GM18519 (cell line): ENCODE results near the gene ATP2B3.

Experiments
- ATAC-seq: cut with Tn5 transposase; IDR thresholded peaks from one replicate; pipeline ENCODE4 v1.9.1; 2021; ENCODE audit warnings: mild to moderate bottlenecking, moderate library complexity; ENCODE audit not compliant: unreplicated experiment, low FRiP score

ATP2B3 gene

GRCh38 chrX:153609917-153610835 is 92.7 kb downstream of the ATP2B3 start:
- ATAC-seq: no peak

- no peak for ATAC-seq
These were observed 93.4 kb downstream of the ATP2B3 start for GRCh38 chrX:153610836-153611213.

GRCh38 chrX:153611298-153612095 is 94.1 kb downstream of the ATP2B3 start:
- ATAC-seq: no peak

- no peak for ATAC-seq
These were observed 95.0 kb downstream of the ATP2B3 start for GRCh38 chrX:153612413-153612812.

GRCh38 chrX:153614818-153615217 is 97.4 kb downstream of the ATP2B3 start:
- ATAC-seq: no peak

GRCh38 chrX:153620576-153620975 is 103.1 kb downstream of the ATP2B3 start:
- ATAC-seq: no peak

- no peak for ATAC-seq
These were observed 104.6 kb downstream of the ATP2B3 start for GRCh38 chrX:153621949-153622598.

- no peak for ATAC-seq
These were observed 105.3 kb downstream of the ATP2B3 start for GRCh38 chrX:153622661-153623309.

- ATAC-seq: no peak
These were observed 106.0 kb downstream of the ATP2B3 start for GRCh38 chrX:153623310-153624029.

GRCh38 chrX:153624196-153625091 is 107.0 kb downstream of the ATP2B3 start:
- no peak for ATAC-seq

- ATAC-seq: no peak
These were observed 108.0 kb downstream of the ATP2B3 start for GRCh38 chrX:153625271-153626024.

GRCh38 chrX:153626025-153626633 is 108.7 kb downstream of the ATP2B3 start:
- no peak for ATAC-seq

GRCh38 chrX:153626863-153627674 is 109.6 kb downstream of the ATP2B3 start:
- ATAC-seq: no peak

- no peak for ATAC-seq
These were observed 110.3 kb downstream of the ATP2B3 start for GRCh38 chrX:153627675-153628111.

- no peak for ATAC-seq
These were observed 110.7 kb downstream of the ATP2B3 start for GRCh38 chrX:153628129-153628528.

- ATAC-seq: no peak
These were observed 111.2 kb downstream of the ATP2B3 start for GRCh38 chrX:153628665-153629064.

- no peak for ATAC-seq
These were observed 113.9 kb downstream of the ATP2B3 start for GRCh38 chrX:153631346-153631745.
